Activated CD8-positive, alpha-beta memory T cell treated with anti-CD3 and anti-CD28 coated beads for 24 hours (primary cell): Measurements from ENCODE around the gene SLC6A19.

Experiments used
- DNase-seq: peaks from one replicate; pipeline ENCODE4 v3.0.0-alpha.2; 2020

The SLC6A19 gene

DNA sequence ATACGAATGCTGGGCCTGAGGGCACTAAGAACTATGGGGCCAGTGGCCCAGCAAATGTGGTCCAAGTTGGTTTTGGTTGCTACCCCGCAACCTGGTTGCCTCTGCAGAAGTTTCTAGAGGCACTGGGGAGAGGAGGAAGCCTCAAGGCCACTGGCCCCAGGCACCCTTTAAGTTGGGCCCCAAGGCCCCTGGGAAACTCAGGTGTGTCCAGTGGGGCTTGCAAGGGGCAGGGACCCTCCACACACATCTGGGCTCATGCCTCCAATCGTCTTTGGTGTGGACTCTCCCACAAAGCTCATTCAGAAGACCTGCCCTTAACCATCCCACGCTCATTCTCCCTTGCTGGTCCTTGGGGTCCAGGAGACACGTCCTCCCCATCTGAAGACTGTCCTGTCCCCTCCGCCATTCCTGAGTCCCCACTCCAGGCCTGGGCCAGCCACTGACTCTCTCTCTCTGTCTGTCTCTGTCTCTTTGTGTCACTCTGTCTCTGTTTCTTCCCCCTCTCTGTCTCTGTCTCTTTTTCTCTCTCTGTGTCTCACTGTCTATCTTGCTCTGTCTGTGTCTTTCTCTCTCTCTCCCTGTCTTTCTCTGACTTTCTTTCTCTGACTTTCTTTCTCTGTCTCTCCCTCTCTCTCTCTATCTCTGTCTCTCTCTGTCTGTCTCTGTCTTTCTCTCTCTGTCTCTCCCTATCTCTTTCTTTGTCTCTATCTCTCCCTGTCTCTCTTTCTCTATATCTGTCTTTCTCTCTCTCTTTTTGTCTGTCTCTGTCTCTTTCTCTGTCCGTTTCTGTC, 3.3 kb upstream of the SLC6A19 start:
- DNase-seq = no peak

GRCh38 chr5:1199340-1199648, 2.1 kb upstream of the SLC6A19 start:
- no peak for DNase-seq

DNA sequence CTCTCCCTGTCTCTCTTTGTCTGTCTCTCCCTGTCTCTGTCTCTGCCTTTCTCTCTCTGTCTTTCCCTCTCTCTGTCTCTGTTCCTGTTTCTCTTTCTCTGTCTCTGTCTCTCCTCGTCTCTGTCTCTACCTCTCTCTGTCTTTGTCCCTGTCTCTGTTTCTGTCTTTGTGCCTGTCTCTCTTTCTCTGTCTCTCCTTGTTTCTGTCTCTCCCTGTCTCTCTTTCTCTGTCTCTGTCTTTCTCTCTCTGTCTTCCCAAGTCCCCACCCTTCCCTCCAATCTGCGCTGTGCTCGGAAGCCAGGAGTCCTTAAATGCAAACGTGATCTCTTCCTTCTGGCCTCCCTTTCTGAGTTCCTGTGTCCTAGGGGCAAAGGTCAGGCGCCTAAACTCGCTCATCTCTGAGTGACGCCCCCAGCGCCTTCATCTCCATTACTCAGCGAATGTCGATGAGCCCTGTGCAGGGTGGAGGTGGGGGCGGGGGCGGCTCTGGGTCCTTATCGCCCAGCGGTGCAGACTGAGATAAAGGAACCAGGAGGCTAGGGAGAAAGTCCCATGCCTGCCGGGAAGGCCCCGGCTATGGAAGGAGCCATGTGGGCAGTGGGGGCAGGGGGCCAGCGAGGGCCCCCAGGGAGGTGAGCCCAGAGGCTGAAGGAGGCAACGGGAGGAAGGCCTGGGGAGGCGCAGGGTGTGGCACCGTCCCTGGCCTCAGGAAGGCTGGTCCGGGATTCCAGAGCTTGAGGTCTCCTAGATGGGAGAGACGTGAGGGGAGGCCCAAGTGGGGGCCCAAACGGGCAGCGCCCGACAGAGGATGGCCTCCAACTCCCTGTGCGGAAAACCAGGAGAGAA, 1.5 kb upstream of the SLC6A19 start:
- DNase-seq = no peak

GRCh38 chr5:1200495-1201326, 684 bp upstream of the SLC6A19 start:
- no peak for DNase-seq

GRCh38 chr5:1202026-1202797, 817 bp downstream of the SLC6A19 start:
- DNase-seq = no peak

DNA sequence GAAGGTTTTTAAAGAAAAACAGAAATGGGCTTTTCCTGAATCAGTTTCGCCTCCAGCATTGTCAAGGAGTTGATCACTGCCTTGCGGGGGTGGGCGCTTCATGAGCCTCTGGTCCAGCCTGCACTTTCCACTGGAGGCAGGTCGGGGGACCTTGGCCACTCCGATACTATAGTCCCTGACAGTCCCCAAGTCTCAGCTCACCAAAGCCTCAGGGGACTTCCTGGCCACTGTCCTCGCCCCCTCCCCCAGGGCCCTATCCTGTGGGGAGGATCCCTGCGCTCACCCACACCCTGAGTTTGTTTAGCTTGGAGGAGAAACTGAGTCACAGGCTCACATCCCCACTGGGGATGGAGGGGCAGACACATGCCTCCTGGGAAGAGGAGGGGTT, 1.4 kb downstream of the SLC6A19 start:
- no peak for DNase-seq

DNA sequence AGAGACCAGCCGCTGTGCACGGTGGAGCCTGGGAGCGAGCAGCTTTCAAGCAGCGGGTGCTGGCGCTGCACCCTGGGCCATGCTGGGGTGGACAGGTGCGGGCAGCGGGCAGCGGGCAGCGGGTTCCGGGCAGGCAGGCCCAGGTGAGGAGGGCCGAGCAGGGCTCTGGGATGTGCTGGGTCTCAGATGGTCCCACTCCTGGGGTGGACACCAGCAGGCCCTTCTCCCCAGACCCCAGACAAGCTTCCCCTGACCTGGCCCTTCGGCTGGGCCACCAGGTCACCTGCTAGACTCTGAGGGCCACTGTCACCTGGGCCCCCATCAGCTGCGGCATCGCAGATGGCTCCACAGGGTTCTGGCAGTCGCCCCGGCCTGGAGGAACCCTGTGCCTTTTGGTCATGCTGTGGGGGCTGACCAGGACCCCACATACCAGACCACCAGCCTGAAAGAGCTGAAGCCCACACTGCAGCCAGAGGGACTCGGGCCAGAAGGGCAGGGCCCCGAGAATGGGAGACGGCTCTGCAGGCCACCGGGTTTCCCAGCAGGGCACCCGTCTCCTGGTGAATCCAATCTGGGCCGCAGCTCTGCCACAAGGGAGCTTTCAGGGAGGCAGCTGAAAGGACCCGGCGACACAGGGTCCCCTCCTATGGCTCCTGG, 2.0 kb downstream of the SLC6A19 start:
- DNase-seq = no peak

GRCh38 chr5:1203968-1204692, 2.7 kb downstream of the SLC6A19 start:
- DNase-seq = no peak

DNA sequence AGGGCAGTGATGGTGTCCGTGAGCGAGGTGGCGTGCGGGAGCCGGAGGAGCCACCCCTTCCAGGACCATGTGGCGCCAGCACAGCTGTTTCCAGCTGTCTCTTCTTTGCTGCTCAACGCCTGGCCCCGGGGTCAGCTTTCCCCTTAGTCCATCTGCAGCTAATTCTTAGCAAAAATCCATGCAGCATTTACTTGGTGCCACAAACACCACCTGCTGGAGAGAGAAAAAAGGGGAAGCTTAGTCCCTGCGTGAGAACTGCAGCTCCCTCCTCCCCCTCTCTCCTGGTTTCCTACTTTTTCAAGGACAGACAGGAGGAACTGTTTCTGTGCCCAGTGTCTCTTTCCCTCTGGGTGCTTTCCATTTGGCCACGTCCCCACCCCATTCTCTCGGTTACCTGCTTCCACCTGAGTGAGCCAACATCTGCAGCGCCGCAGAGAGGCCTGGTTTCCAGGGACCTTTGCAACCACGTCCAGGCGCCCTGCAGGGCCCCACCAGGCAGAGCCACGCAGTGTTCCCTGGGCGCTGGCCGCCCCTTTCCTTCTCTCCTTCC, 3.4 kb downstream of the SLC6A19 start:
- no peak for DNase-seq

- DNase-seq = no peak
These were observed 4.1 kb downstream of the SLC6A19 start for GRCh38 chr5:1205255-1206180.

DNA sequence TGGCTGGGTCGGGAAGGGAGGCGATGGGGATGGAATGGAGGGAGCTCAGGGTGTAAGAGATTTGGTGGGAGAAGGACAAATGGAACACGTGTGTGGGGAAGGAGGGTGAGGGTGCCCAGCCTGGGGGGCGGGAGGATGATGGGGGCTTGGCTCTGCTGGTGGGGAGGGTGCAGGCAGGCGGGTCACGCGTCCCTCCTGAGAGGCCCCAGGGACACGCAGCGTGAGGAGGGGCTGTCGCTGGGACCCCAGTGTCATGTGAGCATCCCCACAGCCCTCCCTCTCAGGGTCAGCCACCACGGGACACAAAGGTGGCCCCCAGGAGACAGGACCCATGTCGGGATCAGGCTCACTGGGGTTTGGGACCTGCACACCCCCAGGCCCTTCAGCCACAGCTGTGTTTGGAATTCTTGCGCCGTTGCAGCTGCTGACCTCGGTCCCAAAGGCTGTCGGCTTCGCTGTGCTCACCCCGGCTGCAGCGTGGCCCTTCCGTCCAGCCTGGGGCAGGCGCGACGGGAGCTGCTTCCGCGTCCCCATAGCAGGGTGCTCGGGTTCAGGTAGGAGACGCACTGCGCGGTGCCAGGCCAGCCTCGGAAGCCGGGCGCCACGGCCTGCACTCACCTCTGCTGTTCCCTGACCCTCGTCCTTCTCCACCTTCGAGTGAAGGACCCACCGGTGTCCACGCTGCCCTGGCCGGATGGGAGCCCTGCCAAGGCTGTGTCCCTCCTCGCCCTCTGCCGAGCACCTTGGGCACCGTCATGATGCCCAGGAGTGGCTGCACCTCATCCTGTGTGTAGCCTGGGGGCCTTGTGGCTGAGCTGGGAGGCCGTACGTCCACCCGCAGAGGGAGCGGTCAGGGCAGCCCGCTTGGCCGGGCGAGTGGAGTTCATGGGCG, 5.4 kb downstream of the SLC6A19 start:
- DNase-seq = no peak

DNA sequence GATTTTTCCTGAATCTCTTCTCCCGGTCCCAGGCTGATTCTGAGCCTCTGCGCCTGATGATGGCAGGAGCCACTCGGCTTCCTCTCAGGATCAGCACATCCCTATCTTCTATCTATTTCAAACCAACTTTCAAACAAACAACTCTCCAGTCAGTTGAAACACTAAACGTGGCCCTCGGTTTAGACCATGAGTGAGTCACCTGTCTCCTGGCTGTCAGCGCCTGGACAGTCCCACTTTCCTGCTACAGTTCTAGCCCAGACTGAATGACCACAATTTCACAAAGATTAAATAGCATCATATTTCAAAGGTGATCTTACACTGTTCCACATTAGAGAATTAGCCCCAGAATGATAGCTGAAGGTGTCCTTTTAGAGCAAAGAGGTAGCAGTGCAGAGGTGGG, 6.2 kb downstream of the SLC6A19 start:
- DNase-seq = no peak

DNA sequence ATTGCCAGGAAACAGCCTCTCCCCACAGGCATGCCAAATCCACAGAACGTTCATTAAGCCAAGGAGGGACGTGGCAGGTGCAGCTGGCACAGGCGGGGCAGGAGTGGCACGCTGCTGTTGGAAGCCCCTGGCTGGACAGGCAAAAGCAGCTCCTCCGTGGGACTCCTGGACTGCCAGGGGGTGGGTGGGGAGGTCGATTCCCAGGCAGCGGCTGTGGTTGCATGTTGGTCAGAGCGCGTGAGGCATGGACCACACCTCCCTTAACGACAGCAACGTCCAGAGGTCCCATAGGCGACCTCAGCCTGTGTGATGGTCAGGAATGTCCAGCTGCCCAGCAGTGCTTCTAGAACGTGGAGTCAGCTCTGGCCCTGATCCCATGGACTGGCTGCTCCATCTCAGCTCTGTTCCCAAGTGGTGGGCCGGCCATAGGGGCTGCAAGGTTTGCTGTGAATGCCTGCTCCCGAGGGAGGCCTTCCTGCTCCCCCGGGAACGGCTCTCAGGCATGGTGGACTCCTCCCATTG, 6.9 kb downstream of the SLC6A19 start:
- DNase-seq = no peak

DNA sequence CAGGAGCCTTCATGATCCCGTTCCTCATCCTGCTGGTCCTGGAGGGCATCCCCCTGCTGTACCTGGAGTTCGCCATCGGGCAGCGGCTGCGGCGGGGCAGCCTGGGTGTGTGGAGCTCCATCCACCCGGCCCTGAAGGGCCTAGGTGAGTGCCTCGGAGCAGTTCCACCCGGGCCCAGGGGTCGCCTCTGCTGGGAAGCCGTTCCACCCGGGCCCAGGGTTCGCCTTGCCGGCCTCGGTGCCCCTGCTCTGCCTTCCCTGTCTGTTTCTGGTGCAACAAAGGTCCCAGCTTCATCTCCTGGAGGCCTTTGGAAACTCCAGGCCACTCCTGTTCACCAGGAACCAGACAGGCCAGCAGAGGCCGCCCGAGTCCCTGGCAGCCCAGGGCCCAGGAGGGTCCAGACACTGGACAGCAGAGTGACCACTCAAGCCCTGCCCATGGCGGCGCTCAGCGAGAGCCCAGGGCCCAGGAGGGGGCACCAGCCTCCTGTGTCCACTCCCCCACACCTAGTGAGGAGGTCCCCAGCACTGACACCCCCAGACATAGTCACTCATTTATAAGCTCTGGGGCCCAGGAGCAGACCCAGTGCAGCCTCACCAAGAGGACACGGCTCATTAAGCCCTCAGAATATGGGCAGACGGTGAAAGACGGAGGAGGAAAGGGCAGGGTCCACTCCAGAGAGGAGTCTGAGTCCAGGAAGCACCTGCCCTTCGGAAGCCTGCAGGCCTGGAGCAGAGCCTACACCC, 7.5 kb downstream of the SLC6A19 start:
- no peak for DNase-seq

- DNase-seq = no peak
These were observed 8.1 kb downstream of the SLC6A19 start for GRCh38 chr5:1209489-1209852.

- no peak for DNase-seq
These were observed 8.7 kb downstream of the SLC6A19 start for GRCh38 chr5:1209896-1210776.

DNA sequence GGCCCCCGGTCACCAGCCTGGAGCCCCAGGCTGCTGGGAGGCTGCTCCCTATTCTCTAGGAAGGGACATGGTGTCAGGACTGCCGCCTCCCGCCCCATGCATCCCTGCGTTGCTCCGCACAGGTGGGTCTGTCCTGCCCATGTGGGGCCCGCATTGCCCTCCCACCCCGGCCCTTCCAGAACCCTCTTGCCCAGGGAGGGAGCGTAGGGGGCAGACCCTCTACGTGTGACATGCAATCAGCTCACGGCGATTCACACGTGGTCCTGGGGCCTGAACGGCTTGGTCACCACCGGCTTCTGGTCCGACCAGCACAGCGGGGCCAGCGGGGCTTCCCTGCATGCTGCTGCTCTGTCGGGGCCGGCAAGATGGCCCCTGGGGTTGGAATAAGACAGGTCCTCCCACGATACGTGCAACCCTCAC, 9.4 kb downstream of the SLC6A19 start:
- DNase-seq = no peak
